Measurements from ENCODE around the gene UIMC1.

UIMC1 gene

DNA sequence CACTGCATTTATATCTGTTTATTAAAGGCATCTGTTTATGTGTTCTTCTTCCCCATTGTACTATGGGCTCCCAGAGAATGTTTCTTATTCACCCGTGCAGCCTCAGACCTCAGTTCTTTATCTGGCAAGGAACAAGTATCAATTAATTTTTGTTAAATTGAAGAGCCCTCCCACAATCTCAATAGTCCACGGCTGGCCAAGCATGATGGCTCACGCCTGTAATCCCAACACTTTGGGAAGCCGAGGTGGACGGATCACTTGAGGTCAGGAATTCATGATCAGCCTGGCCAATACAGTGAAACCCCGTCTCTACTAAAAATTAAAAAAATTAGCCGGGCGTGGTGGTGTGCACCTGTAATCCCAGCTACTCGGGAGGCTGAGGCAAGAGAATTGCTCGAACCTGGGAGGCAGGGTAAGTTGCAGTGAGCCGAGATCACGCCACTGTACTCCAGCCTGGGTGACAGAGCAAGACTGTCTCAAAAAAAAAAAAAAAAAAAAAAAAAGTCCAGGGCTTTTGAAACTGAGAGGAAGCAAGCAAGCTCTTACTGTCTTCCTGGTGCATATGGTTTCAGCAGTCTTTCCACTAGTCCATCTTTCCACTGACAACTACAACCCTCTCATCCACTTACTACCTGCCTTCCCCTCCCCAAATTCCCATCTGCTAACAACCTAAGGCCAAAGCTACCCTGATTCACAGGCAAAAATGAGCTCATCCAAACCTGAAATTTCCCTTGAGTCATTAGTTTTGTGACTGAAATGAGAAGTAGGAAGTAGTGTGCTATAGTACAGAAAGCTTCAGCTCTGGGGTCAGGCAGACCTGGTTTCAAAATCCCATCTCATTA is 105.1 kb downstream of the UIMC1 start:
- DNase-seq = no peak

GRCh38 chr5:176900780-176901204 is 105.8 kb downstream of the UIMC1 start:
- DNase-seq = no peak

DNA sequence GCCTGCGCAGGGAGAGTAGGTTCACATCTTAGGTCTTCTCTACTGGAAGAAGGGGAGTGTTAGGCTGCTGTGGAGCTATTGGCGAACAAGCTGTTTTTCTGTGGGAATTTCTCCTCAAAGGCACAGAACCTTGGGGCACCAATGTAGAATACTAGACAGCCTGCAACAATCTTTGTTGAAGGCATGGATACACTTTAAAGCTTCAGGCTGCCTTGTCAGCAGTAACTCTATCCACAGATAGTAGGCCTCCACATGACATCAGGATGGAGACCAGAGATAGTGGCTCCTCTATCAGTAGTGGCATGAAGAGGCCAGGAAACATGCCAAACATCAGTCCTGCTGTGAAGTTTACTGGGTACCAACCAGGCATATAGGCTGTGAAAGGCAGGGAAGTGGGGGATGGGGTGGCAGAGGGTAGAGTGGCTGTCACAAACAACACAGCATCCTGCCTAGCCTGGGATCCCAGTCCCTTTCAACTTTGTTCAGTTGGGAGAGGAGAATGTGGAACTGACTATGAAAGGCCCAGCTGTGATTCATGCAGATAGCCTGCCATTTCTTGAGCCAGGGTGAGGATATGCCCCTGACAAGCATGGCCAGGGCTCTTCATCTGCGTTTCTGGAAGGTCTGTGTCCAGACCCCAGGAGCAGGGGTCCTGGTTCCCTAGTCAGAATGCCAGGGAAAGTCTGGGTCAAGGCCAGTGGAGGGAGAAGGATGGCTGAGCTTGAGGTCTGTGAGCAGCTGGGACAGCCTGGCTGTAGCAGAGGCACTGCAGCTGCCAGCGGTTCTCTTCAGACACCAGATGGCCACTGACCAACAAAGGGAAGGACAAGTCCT is 106.4 kb downstream of the UIMC1 start:
- no peak for DNase-seq

DNA sequence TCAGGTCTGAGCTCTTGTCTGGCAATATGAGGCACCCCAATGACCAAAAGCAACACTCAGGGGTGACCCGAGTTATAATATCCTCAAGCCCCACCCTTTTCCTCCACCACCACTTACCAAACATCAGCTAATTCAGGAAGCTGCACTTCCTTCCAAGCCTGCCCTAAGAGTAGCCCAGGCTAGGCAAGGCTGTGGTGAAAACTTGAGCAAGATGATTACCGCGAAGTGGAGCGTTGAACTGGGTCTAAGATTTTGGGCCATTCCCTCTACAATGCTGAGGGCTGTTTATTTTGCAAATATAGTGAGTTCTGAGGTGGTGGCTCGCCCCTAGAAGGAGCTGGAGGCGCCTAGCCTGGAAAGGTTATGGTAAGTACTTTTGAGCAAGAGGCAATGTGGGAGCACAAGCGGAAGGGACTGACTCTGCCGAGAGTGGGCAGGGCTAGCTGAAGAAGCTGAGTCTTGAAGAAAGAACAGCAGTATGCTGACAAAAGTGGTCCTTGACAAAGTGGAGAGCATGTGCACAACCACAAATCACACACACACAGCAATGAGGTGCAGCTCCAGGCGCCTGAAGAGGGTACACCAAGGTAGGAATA is 107.2 kb downstream of the UIMC1 start, which contains the start of gene HK3:
TSS of gene HK3 (minus strand) at position 51 of the 596 bp plus-strand sequence. CDS start 3,187 bp downstream, outside the sequence.
- no peak for DNase-seq

GRCh38 chr5:176897263-176897662 is 109.3 kb downstream of the UIMC1 start:
- no peak for DNase-seq

DNA sequence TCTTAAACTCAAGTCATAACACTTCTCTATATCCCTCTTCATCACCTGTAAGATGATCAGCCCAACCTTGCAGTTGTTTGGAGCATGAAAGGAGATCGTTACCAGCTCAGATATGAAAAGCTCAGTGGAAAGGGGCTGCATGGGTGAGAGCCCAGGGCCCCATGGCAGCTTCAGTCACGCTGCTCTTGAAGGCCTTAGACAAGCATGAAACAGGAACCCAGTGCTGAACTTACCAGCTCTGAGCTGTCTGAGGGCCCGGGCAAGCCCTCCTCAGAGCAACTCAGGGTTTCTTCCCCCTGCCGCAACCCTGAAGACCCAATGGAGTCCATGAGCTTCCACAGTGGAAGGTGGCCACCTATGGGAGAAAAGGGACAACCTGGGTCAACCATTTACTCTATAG is 110.7 kb downstream of the UIMC1 start:
- no peak for DNase-seq

DNA sequence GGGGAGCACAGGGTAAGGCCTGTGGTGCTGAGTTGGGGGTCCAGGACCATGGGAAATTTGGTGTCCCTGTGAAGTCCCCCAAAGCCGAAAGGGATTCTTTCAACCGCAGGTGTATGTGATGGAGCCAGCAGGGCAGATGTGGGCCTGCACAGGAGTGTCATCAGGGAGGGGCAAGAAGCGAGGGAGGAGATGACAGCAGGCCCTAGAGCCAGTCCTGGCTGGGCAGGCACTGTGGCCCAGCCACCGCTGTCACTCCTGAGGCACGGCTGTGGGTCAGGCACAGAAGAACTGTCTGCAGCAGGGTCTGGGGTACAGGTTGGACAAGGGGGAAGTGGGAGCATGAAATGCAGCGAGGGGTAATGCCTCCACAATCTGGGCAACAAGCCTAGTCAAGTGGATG is 112.3 kb downstream of the UIMC1 start:
- DNase-seq = no peak

GRCh38 chr5:176892663-176893062 is 113.9 kb downstream of the UIMC1 start:
- no peak for DNase-seq

DNA sequence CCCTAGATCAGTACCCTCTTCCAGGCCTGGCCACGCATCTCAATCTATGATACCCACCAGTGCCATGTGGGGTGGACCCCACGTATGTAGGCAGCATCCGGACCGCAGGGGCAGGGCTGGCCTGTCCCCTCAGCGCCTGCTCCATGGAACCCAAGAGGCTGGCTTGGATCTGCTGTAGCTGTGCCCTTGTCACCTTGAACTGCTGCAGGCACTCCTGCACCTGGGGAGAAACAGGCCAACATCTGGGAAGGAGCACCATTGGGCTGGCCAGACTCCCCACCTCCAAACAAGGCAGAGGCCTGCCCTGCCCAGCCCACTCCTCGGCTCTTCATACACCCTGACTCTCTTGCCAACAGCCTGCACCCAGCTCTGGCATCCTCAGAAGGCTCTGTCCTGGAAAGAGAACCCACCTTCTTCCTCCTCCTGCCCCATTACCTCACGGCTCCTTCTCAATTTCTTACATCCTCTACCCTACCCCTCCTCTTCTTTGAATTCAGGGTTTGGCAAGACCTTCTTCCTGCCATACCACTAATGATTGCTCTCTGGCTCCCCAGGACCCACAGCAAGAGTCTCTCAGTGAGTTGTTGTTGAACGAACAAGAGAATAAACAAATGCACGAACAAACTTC is 115.1 kb downstream of the UIMC1 start:
- no peak for DNase-seq

- no peak for DNase-seq
Measured at GRCh38 chr5:176890455-176891330, 115.9 kb downstream of the UIMC1 start.

DNA sequence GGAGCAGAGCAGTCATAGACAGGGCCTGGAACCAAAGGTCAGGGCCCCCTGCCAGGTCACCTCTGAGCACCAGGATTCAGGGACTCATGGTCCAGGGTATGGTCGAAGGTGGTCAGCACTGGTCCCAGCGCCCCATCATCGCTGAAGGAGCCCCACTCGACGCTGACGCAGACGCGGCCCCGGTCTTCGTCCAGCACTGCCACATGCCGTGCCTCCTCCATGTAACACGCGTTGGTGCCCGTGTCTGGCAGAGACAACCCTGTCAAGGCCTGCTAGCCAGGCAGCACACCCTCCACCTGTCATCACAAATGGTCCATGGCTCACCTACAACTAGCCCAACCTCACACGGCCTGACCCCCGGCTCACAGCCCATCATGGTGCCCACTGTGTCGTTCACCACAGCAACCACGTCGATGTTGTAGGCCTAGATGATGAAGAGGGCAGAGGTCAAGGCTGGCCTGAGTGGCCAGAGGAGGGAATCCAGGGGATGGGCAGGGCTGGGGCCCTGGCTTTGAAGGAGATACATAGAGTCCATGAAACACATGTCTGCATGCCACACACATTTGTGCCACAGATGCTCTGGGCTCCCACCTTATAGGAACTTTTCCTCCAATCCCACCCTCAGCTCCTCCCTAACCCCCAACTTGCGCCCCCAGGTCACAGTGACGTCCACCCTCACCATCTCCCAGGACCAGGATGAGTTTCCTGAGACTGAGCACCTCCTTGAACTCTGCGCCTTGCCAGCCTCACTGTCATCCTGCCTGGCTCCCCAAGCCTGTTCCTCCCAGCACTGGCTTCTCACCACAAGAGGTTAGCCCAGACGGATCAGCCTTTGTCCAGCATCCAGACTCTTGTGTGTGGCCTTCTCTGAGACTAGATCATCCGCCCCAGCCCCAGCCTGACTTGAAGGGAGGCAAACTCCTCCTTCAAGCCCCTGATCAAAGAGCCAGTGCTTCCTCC is 117.0 kb downstream of the UIMC1 start:
- DNase-seq = no peak

GRCh38 chr5:176888865-176889165 is 117.8 kb downstream of the UIMC1 start:
- DNase-seq = no peak

- peak; percentile 22 for DNase-seq
Measured at GRCh38 chr5:176888016-176888864, 118.3 kb downstream of the UIMC1 start.

DNA sequence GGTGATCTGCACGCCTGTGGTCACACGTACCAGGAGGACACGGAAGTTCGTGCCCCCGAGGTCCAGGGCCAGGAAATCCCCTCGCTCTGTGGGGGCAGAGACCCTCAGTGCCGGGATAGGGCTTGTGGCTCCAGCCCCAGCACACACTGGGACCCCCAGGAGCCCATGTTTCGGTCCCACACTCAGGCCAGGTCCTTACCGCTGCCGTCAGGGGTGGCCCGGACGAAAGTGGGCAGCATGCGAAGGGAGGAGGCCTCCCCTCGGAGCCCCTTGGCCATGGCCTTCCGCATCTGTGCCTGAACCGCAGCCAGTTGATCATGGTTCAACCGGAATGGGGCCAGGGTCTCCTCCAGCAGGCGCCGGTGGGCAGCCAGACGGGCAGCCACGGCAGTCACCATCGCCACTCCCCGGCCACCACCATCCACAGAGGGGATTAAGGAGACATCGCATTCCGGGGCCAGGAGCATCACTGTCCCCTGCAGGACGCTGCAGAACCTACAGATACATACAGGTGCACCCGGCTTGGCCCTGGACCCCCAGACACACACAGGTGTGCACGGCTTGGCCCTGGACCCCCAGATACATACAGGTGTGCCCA is 119.2 kb downstream of the UIMC1 start:
- no peak for DNase-seq

DNA sequence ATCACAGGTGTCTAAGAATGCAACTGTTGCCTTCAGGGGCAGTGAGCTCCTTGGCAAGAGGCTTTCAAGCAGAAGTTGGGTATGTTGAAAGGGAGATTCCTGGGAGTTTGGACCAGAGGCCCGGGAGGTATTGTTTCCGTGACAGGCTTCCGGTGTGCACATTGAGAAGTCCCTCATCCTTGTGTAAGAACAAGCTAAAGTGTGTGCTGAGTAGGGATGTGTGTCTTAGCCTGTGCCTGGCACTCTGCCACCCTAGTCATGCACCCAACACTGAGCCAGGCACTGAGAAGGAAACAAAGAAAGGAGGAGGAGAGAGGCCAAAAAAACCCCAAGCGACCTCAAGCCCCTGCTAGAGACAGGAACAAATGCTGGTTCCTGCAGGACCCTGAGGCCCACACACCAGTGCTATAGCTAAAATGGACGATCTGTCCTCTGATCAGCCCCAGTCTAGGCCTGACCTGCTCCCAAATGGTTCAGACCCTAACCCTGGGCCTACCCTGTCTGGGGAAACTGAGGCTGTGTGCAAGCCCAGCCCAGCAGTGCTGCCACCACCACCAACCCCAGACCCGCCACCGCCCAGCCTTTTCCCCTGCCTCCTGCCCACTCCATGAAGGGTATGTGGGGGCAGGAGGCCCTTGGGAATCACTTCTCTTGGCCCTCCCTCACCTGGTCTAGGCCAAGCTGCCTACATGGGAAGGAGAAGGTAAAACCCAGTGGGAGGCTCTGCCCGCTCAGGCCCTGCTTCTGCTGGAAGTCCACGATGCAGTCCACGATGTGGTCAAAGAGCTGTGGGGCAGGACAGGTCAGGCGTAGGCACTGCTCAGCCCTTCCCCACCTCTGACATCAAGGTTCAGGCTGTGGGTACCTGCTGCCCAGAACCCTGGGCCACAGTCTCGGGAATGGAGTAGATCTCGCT is 120.0 kb downstream of the UIMC1 start:
- no peak for DNase-seq

- no peak for DNase-seq
Measured at GRCh38 chr5:176884571-176884890, 122.0 kb downstream of the UIMC1 start.

GRCh38 chr5:176883700-176884570 is 122.6 kb downstream of the UIMC1 start:
- DNase-seq = no peak

DNA sequence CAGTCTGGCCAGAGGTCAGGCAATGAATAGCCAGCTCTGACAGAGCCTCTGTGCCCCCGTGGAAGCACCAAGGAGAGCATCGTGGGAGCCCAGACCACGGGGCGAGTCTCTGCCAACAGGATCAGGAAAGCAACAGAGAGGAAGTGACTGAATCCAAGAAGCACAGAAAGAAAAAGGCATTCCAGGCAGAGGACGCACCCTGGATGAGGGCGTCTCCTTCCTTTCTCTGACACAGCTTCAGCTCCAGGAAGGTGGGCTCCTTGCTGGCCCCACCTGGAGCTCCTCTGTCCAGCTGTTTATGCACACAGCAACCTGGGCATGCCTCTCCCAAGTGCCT is 124.0 kb downstream of the UIMC1 start:
- DNase-seq = no peak
